ENCODE measurements around the gene CITED4.

CITED4 gene

GRCh38 chr1:40899230-40899870, 37.2 kb upstream of the CITED4 start:
- Histone ChIP-seq H3K27ac (ENCODE audit: low read length) (no peak overlapping the region), H3K9ac (ENCODE audit: low read depth, low read length) (no peak overlapping the region), H3K9me3 (ENCODE audit: insufficient read depth, low read length, severe bottlenecking) (peaks cover 5% of the 10 kb centered on the region), H4K20me1 (ENCODE audit: insufficient read depth, low read length) (no peaks in the 10 kb centered on the region), H3K4me2 (ENCODE audit: insufficient read depth, low read length) (no peak overlapping the region), H2AFZ (ENCODE audit: low read depth, low read length) (no peak overlapping the region), H3K27me3 (ENCODE audit: insufficient read depth, low read length, poor library complexity) (no peaks in the 10 kb centered on the region), H3K4me3 (ENCODE audit: low read depth in 1 of 2, low read length in 2 of 2) (no peak overlapping the region), H3K4me1 (ENCODE audit: insufficient read depth, low read length) (no peaks in the 10 kb centered on the region), H3K79me2 (ENCODE audit: insufficient read depth, low read length) (no peaks in the 10 kb centered on the region), H3K36me3 (ENCODE audit: insufficient read depth, low read length) (no peaks in the 10 kb centered on the region)
- ATAC-seq (ENCODE audit: insufficient read depth, low read depth) (no peak), DNase-seq (no peak)
- no peak for TF ChIP-seq EZH2 (IDR thresholded peaks at IDR 0.05; ENCODE audit: borderline replicate concordance, low read depth, low read length, severe bottlenecking)
- TF ChIP-seq, protein P1, sequence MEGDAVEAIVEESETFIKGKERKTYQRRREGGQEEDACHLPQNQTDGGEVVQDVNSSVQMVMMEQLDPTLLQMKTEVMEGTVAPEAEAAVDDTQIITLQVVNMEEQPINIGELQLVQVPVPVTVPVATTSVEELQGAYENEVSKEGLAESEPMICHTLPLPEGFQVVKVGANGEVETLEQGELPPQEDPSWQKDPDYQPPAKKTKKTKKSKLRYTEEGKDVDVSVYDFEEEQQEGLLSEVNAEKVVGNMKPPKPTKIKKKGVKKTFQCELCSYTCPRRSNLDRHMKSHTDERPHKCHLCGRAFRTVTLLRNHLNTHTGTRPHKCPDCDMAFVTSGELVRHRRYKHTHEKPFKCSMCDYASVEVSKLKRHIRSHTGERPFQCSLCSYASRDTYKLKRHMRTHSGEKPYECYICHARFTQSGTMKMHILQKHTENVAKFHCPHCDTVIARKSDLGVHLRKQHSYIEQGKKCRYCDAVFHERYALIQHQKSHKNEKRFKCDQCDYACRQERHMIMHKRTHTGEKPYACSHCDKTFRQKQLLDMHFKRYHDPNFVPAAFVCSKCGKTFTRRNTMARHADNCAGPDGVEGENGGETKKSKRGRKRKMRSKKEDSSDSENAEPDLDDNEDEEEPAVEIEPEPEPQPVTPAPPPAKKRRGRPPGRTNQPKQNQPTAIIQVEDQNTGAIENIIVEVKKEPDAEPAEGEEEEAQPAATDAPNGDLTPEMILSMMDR (IDR thresholded peaks at IDR 0.05; ENCODE audit: borderline replicate concordance, extremely low read depth, low read length, poor library complexity, severe bottlenecking) = no peak

- Histone ChIP-seq H2AFZ (ENCODE audit: low read depth, low read length) (no peak overlapping the region), H3K79me2 (ENCODE audit: insufficient read depth, low read length) (no peaks in the 10 kb centered on the region), H3K9ac (ENCODE audit: low read depth, low read length) (no peak overlapping the region), H3K4me3 (ENCODE audit: low read depth in 1 of 2, low read length in 2 of 2) (no peak overlapping the region), H3K4me1 (ENCODE audit: insufficient read depth, low read length) (no peaks in the 10 kb centered on the region), H3K36me3 (ENCODE audit: insufficient read depth, low read length) (no peaks in the 10 kb centered on the region), H3K27me3 (ENCODE audit: insufficient read depth, low read length, poor library complexity) (no peaks in the 10 kb centered on the region), H4K20me1 (ENCODE audit: insufficient read depth, low read length) (no peaks in the 10 kb centered on the region), H3K4me2 (ENCODE audit: insufficient read depth, low read length) (no peak overlapping the region), H3K27ac (ENCODE audit: low read length) (no peak overlapping the region), H3K9me3 (ENCODE audit: insufficient read depth, low read length, severe bottlenecking) (peaks cover 12% of the 10 kb centered on the region)
- ATAC-seq (ENCODE audit: insufficient read depth, low read depth) = no peak
- TF ChIP-seq, protein P1 (IDR thresholded peaks at IDR 0.05; ENCODE audit: borderline replicate concordance, extremely low read depth, low read length, poor library complexity, severe bottlenecking) = no peak
- no peak for TF ChIP-seq EZH2 (IDR thresholded peaks at IDR 0.05; ENCODE audit: borderline replicate concordance, low read depth, low read length, severe bottlenecking)
- DNase-seq = no peak
Observed at GRCh38 chr1:40898431-40898901, 36.3 kb upstream of the CITED4 start.

DNA sequence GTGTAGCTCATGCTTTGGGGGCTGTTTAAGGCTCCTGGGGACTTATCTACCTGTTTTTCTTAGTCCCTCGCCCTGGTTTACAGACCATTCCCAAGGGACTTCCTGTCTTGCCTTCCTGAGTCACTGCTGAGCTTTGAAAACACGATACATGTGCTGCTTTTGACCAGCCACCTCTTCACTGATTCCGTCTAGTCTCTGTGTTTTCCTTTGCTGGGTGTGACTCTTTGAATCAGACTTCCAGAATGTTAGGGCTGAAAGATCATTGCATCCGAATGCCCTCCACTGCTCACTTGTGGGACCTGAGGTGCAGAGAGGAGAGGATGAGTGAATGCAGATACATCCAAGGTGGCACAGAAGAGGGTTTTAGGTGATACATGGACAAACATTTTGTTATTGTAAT, 35.4 kb upstream of the CITED4 start:
- Histone ChIP-seq H3K4me1 (ENCODE audit: insufficient read depth, low read length) (no peaks in the 10 kb centered on the region), H4K20me1 (ENCODE audit: insufficient read depth, low read length) (no peaks in the 10 kb centered on the region), H3K4me2 (ENCODE audit: insufficient read depth, low read length) (no peak overlapping the region), H3K36me3 (ENCODE audit: insufficient read depth, low read length) (no peaks in the 10 kb centered on the region), H3K9ac (ENCODE audit: low read depth, low read length) (no peak overlapping the region), H3K4me3 (ENCODE audit: low read depth in 1 of 2, low read length in 2 of 2) (no peak overlapping the region), H3K9me3 (ENCODE audit: insufficient read depth, low read length, severe bottlenecking) (peaks cover 15% of the 10 kb centered on the region), H3K27ac (ENCODE audit: low read length) (no peak overlapping the region), H3K27me3 (ENCODE audit: insufficient read depth, low read length, poor library complexity) (no peaks in the 10 kb centered on the region), H3K79me2 (ENCODE audit: insufficient read depth, low read length) (no peaks in the 10 kb centered on the region), H2AFZ (ENCODE audit: low read depth, low read length) (no peak overlapping the region)
- ATAC-seq (ENCODE audit: insufficient read depth, low read depth) (no peak), DNase-seq (no peak)
- TF ChIP-seq EZH2 (IDR thresholded peaks at IDR 0.05; ENCODE audit: borderline replicate concordance, low read depth, low read length, severe bottlenecking) = no peak
- TF ChIP-seq, protein P1 (IDR thresholded peaks at IDR 0.05; ENCODE audit: borderline replicate concordance, extremely low read depth, low read length, poor library complexity, severe bottlenecking) = no peak

Data from DND-41 (cell line).